ELR (cell line): ENCODE results near the gene CHRND.
A peak's percentile ranks its signal among the peaks of the same experiment; 100 is the strongest.

Source experiments
- DNase-seq: peaks from one replicate; pipeline ENCODE4 v3.0.0-alpha.2; 2015; ENCODE audit warnings: low read depth

Gene CHRND

GRCh38 chr2:232488097-232488711 is 37.8 kb upstream of the CHRND start:
- no peak for DNase-seq

GRCh38 chr2:232488721-232489300 is 37.1 kb upstream of the CHRND start:
- DNase-seq: no peak

GRCh38 chr2:232489516-232490220 is 36.3 kb upstream of the CHRND start:
- DNase-seq: no peak

- no peak for DNase-seq
Observed at GRCh38 chr2:232490221-232491138, 35.5 kb upstream of the CHRND start.

GRCh38 chr2:232491139-232491780 is 34.7 kb upstream of the CHRND start:
- DNase-seq: no peak

- no peak for DNase-seq
Observed at GRCh38 chr2:232492236-232492848, 33.6 kb upstream of the CHRND start.

- no peak for DNase-seq
Observed at GRCh38 chr2:232492963-232493700, 32.8 kb upstream of the CHRND start.

- no peak for DNase-seq
Observed at GRCh38 chr2:232493701-232494474, 32.1 kb upstream of the CHRND start.

GRCh38 chr2:232494542-232494941 is 31.4 kb upstream of the CHRND start:
- DNase-seq: no peak

GRCh38 chr2:232495292-232495691 is 30.7 kb upstream of the CHRND start:
- DNase-seq: no peak

GRCh38 chr2:232496501-232497270 is 29.3 kb upstream of the CHRND start:
- no peak for DNase-seq

- DNase-seq: no peak
Observed at GRCh38 chr2:232497348-232497747, 28.6 kb upstream of the CHRND start.

GRCh38 chr2:232498452-232498851 is 27.5 kb upstream of the CHRND start:
- DNase-seq: no peak

- no peak for DNase-seq
Observed at GRCh38 chr2:232501331-232501771, 24.6 kb upstream of the CHRND start.

- no peak for DNase-seq
Observed at GRCh38 chr2:232501794-232502390, 24.1 kb upstream of the CHRND start.

- DNase-seq: no peak
Observed at GRCh38 chr2:232502511-232502910, 23.4 kb upstream of the CHRND start.

- DNase-seq: peak; percentile 25
Observed at GRCh38 chr2:232502911-232503808, 22.8 kb upstream of the CHRND start.
